HG03175 (cell line): ENCODE measurements around the gene PPP2R5B.

ENCODE experiments used
- ATAC-seq: cut with Tn5 transposase; IDR thresholded peaks from one replicate; pipeline ENCODE4 v1.9.1; 2021; ENCODE audit warnings: mild to moderate bottlenecking, moderate library complexity; ENCODE audit not compliant: unreplicated experiment

PPP2R5B gene

GRCh38 chr11:64906314-64906635 is 18.2 kb upstream of the PPP2R5B start:
- no peak for ATAC-seq

- ATAC-seq, result no peak
Measured at GRCh38 chr11:64908766-64909165, 15.7 kb upstream of the PPP2R5B start.

GRCh38 chr11:64909653-64910343 is 14.7 kb upstream of the PPP2R5B start:
- no peak for ATAC-seq

- ATAC-seq, result no peak
Measured at GRCh38 chr11:64910451-64911093, 13.9 kb upstream of the PPP2R5B start.

- ATAC-seq, result no peak
Measured at GRCh38 chr11:64911142-64911541, 13.3 kb upstream of the PPP2R5B start.

GRCh38 chr11:64911689-64912088 is 12.8 kb upstream of the PPP2R5B start:
- no peak for ATAC-seq

- no peak for ATAC-seq
Measured at GRCh38 chr11:64913171-64913727, 11.2 kb upstream of the PPP2R5B start.

GRCh38 chr11:64914123-64914522 is 10.4 kb upstream of the PPP2R5B start:
- ATAC-seq, result no peak

GRCh38 chr11:64915376-64915887 is 9.1 kb upstream of the PPP2R5B start:
- no peak for ATAC-seq

- ATAC-seq, result peak; percentile 21
Measured at GRCh38 chr11:64916040-64916774, 8.3 kb upstream of the PPP2R5B start.

- peak; percentile 95 for ATAC-seq
Measured at GRCh38 chr11:64916775-64917662, 7.5 kb upstream of the PPP2R5B start, which contains the start of gene ATG2A. Gene ATG2A (minus strand): TSS chr11:64917209. CDS start chr11:64917135, 74 bp downstream.

GRCh38 chr11:64917663-64917995 is 6.9 kb upstream of the PPP2R5B start:
- no peak for ATAC-seq

- ATAC-seq, result no peak
Measured at GRCh38 chr11:64918017-64918416, 6.5 kb upstream of the PPP2R5B start.

GRCh38 chr11:64919627-64920026 is 4.9 kb upstream of the PPP2R5B start:
- ATAC-seq, result no peak

- ATAC-seq, result no peak
Measured at GRCh38 chr11:64920124-64920523, 4.4 kb upstream of the PPP2R5B start.

- no peak for ATAC-seq
Measured at GRCh38 chr11:64921384-64921783, 3.1 kb upstream of the PPP2R5B start.

GRCh38 chr11:64923151-64923661 is 1.3 kb upstream of the PPP2R5B start:
- no peak for ATAC-seq

- no peak for ATAC-seq
Measured at GRCh38 chr11:64924910-64925284, 408 bp downstream of the PPP2R5B start.

- ATAC-seq, result no peak
Measured at GRCh38 chr11:64925536-64926436, 1.3 kb downstream of the PPP2R5B start.
